Keratinocyte (primary cell): ENCODE results near the gene GLDC. TPM values are rescaled to one million over a fixed set of nuclear protein-coding genes. Genes with fewer than 3 reads are reported as not detected.

Experiments
- DNase-seq: peaks from one replicate; pipeline ENCODE4 v3.0.0-alpha.2; 2011; ENCODE audit warnings: low read depth, missing footprints, low spot score
- FAIRE-seq: peaks from 2 replicates; lab custom pipeline; 2011; peaks lifted over from hg19 to GRCh38; lab: Jason Lieb, UNC
- H2AFZ ChIP-seq: 2 replicates; pipeline ENCODE4 v1.6.0; 2012; ENCODE audit warnings: low read length, control low read depth, inconsistent platforms; ENCODE audit not compliant: control insufficient read depth
- H3K27ac ChIP-seq: 2 replicates; pipeline ENCODE4 v1.5.1; 2011; ENCODE audit warnings: low read length; ENCODE audit not compliant: control insufficient read depth, insufficient read depth
- H3K27me3 ChIP-seq: 3 replicates; pipeline ENCODE4 v1.6.0; 2011; ENCODE audit warnings: low read length; ENCODE audit not compliant: control insufficient read depth, insufficient read depth; ENCODE audit errors: extremely low read depth
- H3K36me3 ChIP-seq, 2 experiments: 2 replicates in 1 of 2; 3 replicates in 1 of 2; pipeline ENCODE4 v1.5.1; 2011; ENCODE audit warnings: low read length in 2 of 2, mild to moderate bottlenecking in 1 of 2; ENCODE audit not compliant: control insufficient read depth in 2 of 2, insufficient read depth in 2 of 2; ENCODE audit errors: extremely low read depth in 1 of 2
- H3K4me1 ChIP-seq: 3 replicates; pipeline ENCODE4 v1.5.1; 2011; ENCODE audit warnings: low read length; ENCODE audit not compliant: control insufficient read depth, insufficient read depth; ENCODE audit errors: extremely low read depth
- H3K4me2 ChIP-seq: 3 replicates; pipeline ENCODE4 v1.6.0; 2011; ENCODE audit warnings: low read depth, low read length; ENCODE audit not compliant: control insufficient read depth, insufficient read depth; ENCODE audit errors: extremely low read depth
- H3K4me3 ChIP-seq, 3 experiments: fragments of 200-600 bp in 1 of 3; sonication (generic) in 1 of 3; 2 replicates in 2 of 3; 3 replicates in 1 of 3; pipeline ENCODE4 v1.5.1; 2011 to 2016; ENCODE audit warnings: low read length in 3 of 3, mild to moderate bottlenecking in 3 of 3, control low read depth in 2 of 3, inconsistent platforms in 1 of 3, low read depth in 1 of 3, mixed read lengths in 1 of 3, mixed run types in 1 of 3, moderate library complexity in 1 of 3; ENCODE audit not compliant: control insufficient read depth in 2 of 3, insufficient read depth in 2 of 3; ENCODE audit errors: extremely low read depth in 1 of 3
- H3K79me2 ChIP-seq: 2 replicates; pipeline ENCODE4 v1.6.0; 2012; ENCODE audit warnings: low read length; ENCODE audit not compliant: control insufficient read depth, insufficient read depth
- H3K9ac ChIP-seq: 3 replicates; pipeline ENCODE4 v1.6.0; 2011; ENCODE audit warnings: low read length; ENCODE audit not compliant: control insufficient read depth, insufficient read depth; ENCODE audit errors: extremely low read depth
- H3K9me1 ChIP-seq: 3 replicates; pipeline ENCODE4 v1.6.0; 2011; ENCODE audit warnings: low read length; ENCODE audit not compliant: control insufficient read depth, insufficient read depth; ENCODE audit errors: extremely low read depth
- H3K9me3 ChIP-seq: 2 replicates; pipeline ENCODE4 v1.5.1; 2012; ENCODE audit warnings: low read depth, low read length; ENCODE audit not compliant: control insufficient read depth
- H4K20me1 ChIP-seq: 3 replicates; pipeline ENCODE4 v1.6.0; 2011; ENCODE audit warnings: low read length; ENCODE audit not compliant: control insufficient read depth, insufficient read depth; ENCODE audit errors: extremely low read depth
- CTCF ChIP-seq, 3 experiments: IDR thresholded peaks in 1 of 3; conservative IDR thresholded peaks in 1 of 3; optimal IDR thresholded peaks in 1 of 3; 2 replicates in 2 of 3; 3 replicates in 1 of 3; pipeline versions ENCODE3 to v1.5.1; 2011; ENCODE audit warnings: low read length in 3 of 3, mild to moderate bottlenecking in 3 of 3, moderate library complexity in 2 of 3, control low read depth in 1 of 3, inconsistent platforms in 1 of 3; ENCODE audit not compliant: insufficient read depth in 2 of 3; ENCODE audit errors: extremely low read depth in 1 of 3
- EZH2 ChIP-seq: IDR thresholded peaks from one replicate; pipeline ENCODE4 v1.6.1; 2012; ENCODE audit warnings: inconsistent platforms, mild to moderate bottlenecking, low read length, moderate library complexity
- dilution Hi-C: fragments of 300-500 bp; cut with MboI; formaldehyde crosslinking; loops from one replicate; pipeline ENCODE4 v1.7.0; 2020; ENCODE audit warnings: low sequenced_read_pairs; ENCODE audit not compliant: extremely low pct_ligation_motif_present
- polyA plus RNA-seq, 5 experiments: library from polyadenylated mRNA; depleted of rRNA in 3 of 5; stranded (reverse) in 3 of 5; stranded (forward) in 1 of 5; unstranded in 1 of 5; fragments of >200 nt; gene quantifications; 1 replicate in 1 of 5; 2 replicates in 3 of 5; 3 replicates in 1 of 5; pipeline versions ENCODE4 v1.2.1 to v1.2.3, GENCODE V29; 2011 to 2012; ENCODE audit warnings: missing spikeins in 2 of 5, low read depth in 1 of 5, low replicate concordance in 1 of 5

GLDC gene
- polyA plus RNA-seq, 1 donor (not counting 4 experiments of a cell fraction or from before 2014, with no cell fraction given): 0.69 TPM

GRCh38 chr9:6564360-6564759, 81.2 kb downstream of the GLDC start:
- FAIRE-seq (no peak), DNase-seq (no peak)
- H4K20me1 ChIP-seq: no peaks in the 10 kb centered on the region
- no peaks in the 10 kb centered on the region for H3K9me3 ChIP-seq
- no peak overlapping the region for H3K4me2 ChIP-seq
- no peaks in the 10 kb centered on the region for H3K79me2 ChIP-seq
- H3K9ac ChIP-seq: no peak overlapping the region
- dilution Hi-C loops: no loop called here
- peaks cover 30% of the 10 kb centered on the region for H3K4me1 ChIP-seq
- no peak overlapping the region for H3K27ac ChIP-seq
- TF ChIP-seq CTCF (optimal IDR thresholded peaks at IDR 0.05 in 1 of 3, IDR thresholded peaks at IDR 0.05 in 1 of 3, conservative IDR thresholded peaks at IDR 0.05 in 1 of 3; ENCODE audit: extremely low read depth in 1 of 3, insufficient read depth in 2 of 3, low read length in 3 of 3): no peak
- TF ChIP-seq EZH2: no peak
- H3K27me3 ChIP-seq: no peaks in the 10 kb centered on the region
- no peaks in the 10 kb centered on the region for H3K9me1 ChIP-seq
- peak overlapping the region; percentile 59 for H2AFZ ChIP-seq
- no peaks in the 10 kb centered on the region for H3K36me3 ChIP-seq
- no peak overlapping the region for H3K4me3 ChIP-seq

GRCh38 chr9:6562871-6563430, 82.6 kb downstream of the GLDC start:
- Histone ChIP-seq H3K36me3 (no peaks in the 10 kb centered on the region), H3K27me3 (no peaks in the 10 kb centered on the region), H3K4me1 (peaks cover 20% of the 10 kb centered on the region), H4K20me1 (no peaks in the 10 kb centered on the region), H3K4me3 (no peak overlapping the region), H3K79me2 (no peaks in the 10 kb centered on the region), H3K9ac (no peak overlapping the region), H3K4me2 (no peak overlapping the region), H3K9me3 (no peaks in the 10 kb centered on the region), H3K27ac (no peak overlapping the region), H2AFZ (peak overlapping the region; percentile 56), H3K9me1 (no peaks in the 10 kb centered on the region)
- dilution Hi-C loops: no loop called here
- FAIRE-seq (no peak), DNase-seq (no peak)
- TF ChIP-seq EZH2 (no peak), CTCF (optimal IDR thresholded peaks at IDR 0.05 in 1 of 3, IDR thresholded peaks at IDR 0.05 in 1 of 3, conservative IDR thresholded peaks at IDR 0.05 in 1 of 3; ENCODE audit: extremely low read depth in 1 of 3, insufficient read depth in 2 of 3, low read length in 3 of 3) (no peak)
